HG03064 (cell line): ENCODE measurements around the gene RBP5.

Experiments used
- ATAC-seq: cut with Tn5 transposase; IDR thresholded peaks from one replicate; pipeline ENCODE4 v1.9.1; 2021; ENCODE audit warnings: low read depth; ENCODE audit not compliant: unreplicated experiment

The RBP5 gene

GRCh38 chr12:7079826-7080125 lies 48.9 kb downstream of the RBP5 start:
- no peak for ATAC-seq

- no peak for ATAC-seq
These were observed 50.5 kb downstream of the RBP5 start for GRCh38 chr12:7078163-7078562.

- ATAC-seq, result no peak
These were observed 52.2 kb downstream of the RBP5 start for GRCh38 chr12:7076493-7076892.

DNA sequence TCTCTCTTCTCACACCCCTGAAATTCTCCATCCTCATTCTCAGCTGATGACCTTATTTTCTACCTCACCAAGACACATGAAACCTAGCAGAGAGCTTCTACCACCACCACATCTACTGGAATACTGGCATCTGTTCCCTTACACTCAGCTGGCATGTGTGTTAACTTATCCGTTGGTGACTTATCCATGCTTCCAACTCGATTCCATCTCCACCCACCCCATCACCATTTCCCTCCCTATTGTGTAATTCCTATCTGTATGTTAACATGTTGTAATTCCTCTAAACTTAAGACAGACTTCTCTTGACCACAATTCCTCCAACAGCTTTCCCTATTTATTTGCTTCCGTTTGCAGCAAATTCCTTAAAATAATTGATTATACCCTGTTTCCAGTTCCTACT lies 52.8 kb downstream of the RBP5 start:
- ATAC-seq, result no peak

- no peak for ATAC-seq
These were observed 53.2 kb downstream of the RBP5 start for GRCh38 chr12:7075518-7075917.

DNA sequence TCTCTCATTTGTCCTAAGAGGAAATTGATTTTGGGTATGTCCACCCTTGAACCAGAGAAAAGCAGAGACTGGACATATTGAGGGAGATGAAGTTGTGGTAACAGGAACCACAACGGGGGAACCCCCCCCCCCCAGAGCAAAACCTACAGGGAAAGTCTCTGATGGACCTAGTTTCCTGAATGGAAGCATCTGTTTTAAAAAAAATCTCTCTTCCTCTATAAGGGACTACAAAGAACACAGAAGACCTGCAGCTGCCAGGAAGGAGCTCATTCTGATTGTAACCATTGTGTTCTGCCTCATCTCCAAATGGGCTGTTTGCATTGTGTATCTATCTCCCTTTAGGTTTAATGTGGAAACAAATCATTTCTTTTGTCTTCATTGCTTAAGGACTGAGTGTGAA lies 54.7 kb downstream of the RBP5 start:
- no peak for ATAC-seq
